Putamen (tissue), 1 donor: ENCODE data around the gene TFPT.

Experiments used
- DNase-seq: peaks from one replicate; pipeline ENCODE4 v3.0.0-alpha.2; 2016; ENCODE audit warnings: low spot score

TFPT gene

GRCh38 chr19:54149021-54149812 is 33.8 kb upstream of the TFPT start:
- DNase-seq = no peak

GRCh38 chr19:54148158-54148557 is 32.7 kb upstream of the TFPT start:
- no peak for DNase-seq

GRCh38 chr19:54147676-54148075 is 32.2 kb upstream of the TFPT start:
- no peak for DNase-seq

- DNase-seq = no peak
Measured at GRCh38 chr19:54145541-54146158, 30.2 kb upstream of the TFPT start.

- DNase-seq = no peak
Measured at GRCh38 chr19:54142166-54142780, 26.8 kb upstream of the TFPT start.

GRCh38 chr19:54141356-54141755 is 25.9 kb upstream of the TFPT start:
- DNase-seq = no peak

GRCh38 chr19:54138489-54139256 is 23.2 kb upstream of the TFPT start:
- no peak for DNase-seq

- no peak for DNase-seq
Measured at GRCh38 chr19:54137699-54138488, 22.4 kb upstream of the TFPT start, which contains the start of gene CNOT3. TSS of gene CNOT3 (plus strand) at chr19:54137762. CDS start at chr19:54142979, 5,217 bp downstream.

GRCh38 chr19:54136864-54137698 is 21.6 kb upstream of the TFPT start:
- peak; percentile 100 for DNase-seq

- DNase-seq = no peak
Measured at GRCh38 chr19:54136086-54136863, 20.8 kb upstream of the TFPT start.

- no peak for DNase-seq
Measured at GRCh38 chr19:54133957-54134590, 18.6 kb upstream of the TFPT start.

GRCh38 chr19:54133312-54133956 is 18.0 kb upstream of the TFPT start:
- DNase-seq = peak; percentile 54

- no peak for DNase-seq
Measured at GRCh38 chr19:54129617-54129996, 14.2 kb upstream of the TFPT start.

- no peak for DNase-seq
Measured at GRCh38 chr19:54128796-54129616, 13.5 kb upstream of the TFPT start.

- no peak for DNase-seq
Measured at GRCh38 chr19:54128441-54128725, 12.9 kb upstream of the TFPT start.

- DNase-seq = no peak
Measured at GRCh38 chr19:54127688-54128440, 12.4 kb upstream of the TFPT start.

- DNase-seq = no peak
Measured at GRCh38 chr19:54125713-54126112, 10.3 kb upstream of the TFPT start.
